HuH-7.5 (cell line): Measurements from ENCODE around the gene MED13.
"Not testable (repeated sequence)": the region's sequence is repeated elsewhere in the genome, so short reads cannot be mapped to it uniquely, and the experiment has no call there.

Source experiments
- DNase-seq: peaks from one replicate; pipeline ENCODE4 v3.0.0; 2011; ENCODE audit warnings: low spot score

The MED13 gene

DNA sequence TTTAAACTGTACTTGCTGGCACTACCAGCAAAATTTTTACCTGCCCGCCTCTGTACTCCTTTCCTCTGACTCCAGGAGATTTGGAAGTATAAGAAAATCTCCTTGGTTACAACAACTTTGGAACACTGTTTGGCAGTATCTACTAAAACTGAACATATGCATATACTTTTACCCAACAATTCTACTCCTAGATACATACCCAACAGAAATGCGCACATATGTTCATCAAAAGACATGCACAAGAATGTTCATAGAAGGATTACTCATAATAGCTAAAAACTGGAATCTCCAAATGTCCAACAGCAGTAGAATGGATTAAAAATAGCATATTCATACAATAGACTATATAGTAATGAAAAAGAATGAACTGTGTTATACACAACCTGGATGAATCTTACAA, 21.7 kb upstream of the MED13 start:
- DNase-seq, result no peak

DNA sequence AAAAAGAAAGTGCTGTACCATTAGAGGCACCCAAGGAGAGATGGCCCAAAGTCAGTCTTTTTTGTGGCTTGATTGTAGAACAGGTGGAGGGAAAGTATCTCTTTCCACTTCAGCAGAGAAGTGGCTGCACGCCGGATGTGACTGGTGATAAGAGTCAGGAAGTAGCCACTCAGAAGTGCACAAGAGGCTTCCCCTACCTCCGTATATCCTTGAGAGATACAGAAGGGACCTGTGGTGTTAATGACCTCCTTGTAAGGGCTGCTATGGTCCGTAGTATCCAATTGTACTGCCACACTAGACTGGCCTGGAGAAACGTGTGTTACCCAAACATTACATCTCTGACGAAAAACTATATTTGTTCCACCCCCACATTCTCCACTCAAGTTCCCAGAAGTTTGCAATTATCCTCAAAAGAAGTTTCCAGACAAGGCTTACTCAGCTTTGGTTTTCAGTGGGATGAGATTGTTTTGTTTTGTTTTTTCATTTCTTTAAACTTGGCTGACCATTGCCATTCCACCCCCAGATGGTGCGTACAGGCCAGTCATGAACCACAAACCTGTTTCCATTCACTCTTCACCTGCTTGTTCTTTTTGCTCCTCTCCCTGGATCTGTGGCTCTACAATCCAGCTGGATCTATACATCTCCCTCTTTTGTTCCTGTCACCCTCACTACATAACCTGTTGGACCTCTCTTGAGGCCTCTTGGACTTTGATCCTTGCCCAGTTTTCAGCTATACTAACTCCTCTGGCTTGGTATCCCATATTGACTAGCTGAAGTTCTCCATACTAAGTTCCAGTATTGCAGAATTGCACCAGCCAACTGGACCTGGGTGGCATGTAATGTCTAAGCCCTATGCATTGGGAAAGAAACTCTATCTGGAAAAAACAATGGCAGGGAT, 20.7 kb upstream of the MED13 start:
- DNase-seq, result no peak

DNA sequence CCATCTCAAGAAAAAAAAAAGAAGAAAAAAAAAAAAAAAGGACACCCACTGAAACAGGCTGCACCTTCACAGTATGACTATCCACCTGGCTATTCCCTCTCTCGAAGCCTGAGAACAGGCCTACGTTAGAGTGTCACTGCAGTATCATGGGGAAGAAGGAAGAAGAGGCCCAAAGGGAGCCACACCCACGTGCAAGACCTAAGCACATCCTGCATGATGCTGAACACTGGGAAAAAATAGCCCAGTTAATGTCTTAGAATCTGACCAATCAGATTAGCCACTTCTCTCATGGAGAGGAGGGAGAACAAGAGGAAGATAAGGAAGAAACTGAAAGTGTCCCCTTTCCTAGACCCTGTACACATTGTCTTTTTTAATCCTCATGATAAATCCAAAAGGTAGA, 19.5 kb upstream of the MED13 start:
- no peak for DNase-seq

DNA sequence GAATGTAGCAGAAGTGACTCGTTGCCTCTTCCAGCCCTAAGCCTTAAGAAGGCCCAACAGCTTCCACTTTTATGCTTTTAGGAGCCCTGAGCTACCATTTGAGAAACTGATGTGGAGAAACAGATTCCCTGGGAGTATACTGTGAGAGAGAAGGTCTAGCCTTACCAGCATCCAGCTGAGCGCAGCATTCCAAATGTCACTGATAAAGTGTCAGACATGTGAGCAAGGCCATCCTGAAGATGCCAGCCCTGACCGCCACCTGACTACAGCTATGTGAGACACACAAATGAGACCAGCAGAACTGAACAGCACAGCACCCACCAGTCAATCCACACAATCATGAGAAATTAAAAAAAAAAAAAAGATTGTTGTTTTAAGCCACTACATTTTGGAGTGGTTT, 18.6 kb upstream of the MED13 start:
- no peak for DNase-seq

DNA sequence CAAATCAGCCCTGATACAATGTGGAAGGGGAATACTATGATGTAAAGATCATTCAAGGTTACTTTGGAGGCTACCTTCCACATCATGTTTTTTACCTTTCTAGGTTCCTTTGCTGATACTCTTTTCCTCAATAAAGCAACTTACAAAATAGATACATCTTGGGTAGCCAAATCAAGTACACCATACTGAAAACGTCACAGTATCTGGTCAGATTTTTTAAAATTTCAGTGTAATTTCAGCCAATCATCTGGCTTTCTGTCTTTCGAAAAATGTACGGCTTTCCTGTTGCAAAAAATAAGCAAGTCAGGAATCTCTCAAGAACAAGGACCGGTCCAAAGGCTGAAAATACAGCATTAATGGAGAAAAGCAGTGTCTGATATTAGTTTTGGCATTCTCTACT, 15.6 kb upstream of the MED13 start:
- no peak for DNase-seq

DNA sequence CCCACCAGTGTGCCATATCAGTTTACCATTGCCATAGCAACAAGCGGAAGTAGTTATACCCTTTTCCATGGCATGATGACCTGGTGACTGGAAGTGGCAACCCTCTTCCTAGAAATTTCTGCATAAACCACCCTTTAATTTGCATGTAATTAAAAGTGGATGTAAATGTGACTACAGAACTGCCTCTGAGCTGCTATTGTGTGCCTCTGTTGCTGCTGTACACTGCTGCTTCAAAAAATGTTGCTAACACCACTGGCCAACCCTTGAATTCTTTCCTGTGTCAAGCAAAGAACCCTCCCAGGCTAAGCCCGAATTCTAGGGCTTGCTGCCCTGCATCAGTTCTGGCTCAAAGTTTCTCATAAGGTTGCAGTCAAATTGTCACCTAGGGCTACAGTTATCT, 12.9 kb upstream of the MED13 start:
- no peak for DNase-seq

DNA sequence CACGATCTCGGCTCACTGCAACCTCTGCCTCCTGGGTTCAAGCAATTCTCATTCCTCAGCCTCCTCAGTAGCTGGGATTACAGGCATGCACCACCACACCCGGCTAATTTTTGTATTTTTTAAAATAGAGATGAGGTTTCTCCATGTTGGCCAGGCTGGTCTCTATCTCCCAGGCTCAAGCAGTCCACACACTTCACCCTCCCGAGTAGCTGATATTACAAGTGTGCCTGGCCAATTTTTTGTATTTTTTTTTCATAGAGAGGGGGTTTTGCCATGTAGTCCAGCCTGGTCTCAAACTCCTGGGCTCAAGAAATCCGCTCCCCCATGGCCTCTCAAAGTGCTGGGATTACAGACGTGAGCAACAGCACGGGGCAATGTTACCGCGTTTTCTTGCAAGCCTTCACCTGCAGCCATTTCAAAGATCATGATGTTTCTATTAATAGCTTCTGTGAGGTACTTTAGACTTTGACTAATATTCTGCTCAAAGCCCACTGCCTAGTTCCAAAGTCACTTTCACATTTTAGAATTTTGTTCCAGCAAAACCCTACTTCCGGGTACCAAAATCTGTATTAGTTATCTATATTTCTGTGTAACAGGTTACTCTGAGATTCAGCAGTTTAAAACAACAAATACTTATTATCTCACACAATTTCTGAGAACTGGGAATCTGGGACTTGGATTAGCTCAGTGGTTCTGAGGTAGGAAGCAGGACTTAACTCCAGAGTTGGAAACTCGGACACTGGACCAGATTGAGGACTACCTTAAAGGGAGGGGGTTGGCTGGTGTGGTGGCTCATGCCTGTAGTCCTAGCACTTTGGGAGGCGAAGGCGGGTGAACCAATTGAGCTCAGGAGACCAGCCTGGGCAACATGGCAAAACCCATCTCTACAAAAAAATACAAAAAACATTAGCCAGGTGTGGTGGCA, 12.0 kb upstream of the MED13 start:
- no peak for DNase-seq

DNA sequence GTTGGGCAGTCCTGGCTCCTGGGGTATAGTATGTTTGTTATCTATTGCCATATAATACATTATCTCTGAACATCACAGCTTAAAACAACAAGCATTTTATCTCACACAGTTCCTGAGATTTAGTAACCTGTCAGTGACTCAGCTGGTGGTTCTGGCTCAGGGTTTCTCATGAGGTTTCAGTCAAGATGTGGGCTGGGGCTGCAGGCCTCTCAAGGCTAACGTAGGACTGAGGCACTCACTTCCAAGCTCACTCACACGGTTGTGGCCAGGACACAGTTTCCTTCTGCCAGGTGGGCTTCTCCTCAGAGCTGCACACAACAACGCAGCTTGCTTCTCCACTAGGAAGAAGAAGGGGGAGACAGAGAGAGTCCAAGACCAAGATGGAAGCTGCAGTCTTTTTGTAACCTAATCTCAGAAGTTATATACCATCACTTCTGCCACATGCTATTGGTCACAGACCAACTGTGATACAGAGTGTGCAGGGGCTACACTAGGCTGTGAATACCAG, 10.3 kb upstream of the MED13 start:
- no peak for DNase-seq

DNA sequence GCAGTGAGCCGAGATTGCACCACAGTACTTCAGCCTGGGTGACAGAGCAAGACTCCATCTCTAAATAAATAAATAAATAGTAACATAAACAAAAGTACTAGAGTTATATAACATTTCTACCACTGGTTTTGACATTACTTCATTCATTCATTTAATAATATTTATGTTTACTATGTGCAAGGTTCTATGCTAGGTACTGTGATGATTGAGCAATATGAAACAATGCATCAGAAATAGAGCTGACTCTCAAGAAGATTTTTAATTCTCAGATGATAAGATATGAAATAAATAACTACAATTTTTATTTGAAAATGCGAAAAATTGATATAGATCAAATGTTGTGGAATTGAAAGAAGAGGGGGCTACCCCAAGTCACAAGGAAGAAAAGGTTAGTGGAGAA, 8.9 kb upstream of the MED13 start:
- no peak for DNase-seq

DNA sequence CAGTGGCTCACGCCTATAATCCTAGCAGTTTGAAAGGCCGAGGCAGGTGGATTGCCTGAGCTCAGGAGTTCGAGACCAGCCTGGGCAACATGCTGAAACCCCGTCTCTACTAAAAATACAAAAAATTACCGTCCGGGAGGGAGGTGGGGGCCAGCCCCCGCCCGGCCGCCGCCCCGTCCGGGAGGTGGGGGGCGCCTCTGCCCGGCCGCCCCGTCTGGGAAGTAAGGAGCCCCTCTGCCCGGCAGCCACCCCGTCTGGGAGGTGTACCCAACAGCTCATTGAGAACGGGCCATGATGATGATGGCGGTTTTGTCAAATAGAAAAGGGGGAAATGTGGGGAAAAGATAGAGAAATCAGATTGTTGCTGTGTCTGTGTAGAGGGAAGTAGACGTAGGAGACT, 7.8 kb upstream of the MED13 start:
- not testable (repeated sequence) for DNase-seq

DNA sequence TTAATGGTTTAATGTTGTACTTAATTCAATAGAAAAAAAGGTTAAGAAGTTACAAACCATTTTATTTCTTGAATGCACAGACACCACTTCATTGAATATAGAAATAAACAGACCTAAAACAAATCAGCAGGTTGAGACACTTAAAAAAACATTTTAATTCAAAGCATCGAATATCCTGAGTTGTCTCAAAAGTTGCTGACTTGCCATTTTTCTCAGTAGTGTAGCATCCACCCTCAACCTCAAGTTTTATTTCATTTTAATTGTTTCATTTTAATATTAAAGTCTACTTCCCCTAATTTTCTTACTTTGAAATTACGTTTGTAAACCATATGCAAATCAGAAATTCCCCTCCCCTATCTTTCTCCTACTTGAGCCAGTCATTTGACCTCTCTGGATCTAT, 5.8 kb upstream of the MED13 start:
- DNase-seq, result no peak

DNA sequence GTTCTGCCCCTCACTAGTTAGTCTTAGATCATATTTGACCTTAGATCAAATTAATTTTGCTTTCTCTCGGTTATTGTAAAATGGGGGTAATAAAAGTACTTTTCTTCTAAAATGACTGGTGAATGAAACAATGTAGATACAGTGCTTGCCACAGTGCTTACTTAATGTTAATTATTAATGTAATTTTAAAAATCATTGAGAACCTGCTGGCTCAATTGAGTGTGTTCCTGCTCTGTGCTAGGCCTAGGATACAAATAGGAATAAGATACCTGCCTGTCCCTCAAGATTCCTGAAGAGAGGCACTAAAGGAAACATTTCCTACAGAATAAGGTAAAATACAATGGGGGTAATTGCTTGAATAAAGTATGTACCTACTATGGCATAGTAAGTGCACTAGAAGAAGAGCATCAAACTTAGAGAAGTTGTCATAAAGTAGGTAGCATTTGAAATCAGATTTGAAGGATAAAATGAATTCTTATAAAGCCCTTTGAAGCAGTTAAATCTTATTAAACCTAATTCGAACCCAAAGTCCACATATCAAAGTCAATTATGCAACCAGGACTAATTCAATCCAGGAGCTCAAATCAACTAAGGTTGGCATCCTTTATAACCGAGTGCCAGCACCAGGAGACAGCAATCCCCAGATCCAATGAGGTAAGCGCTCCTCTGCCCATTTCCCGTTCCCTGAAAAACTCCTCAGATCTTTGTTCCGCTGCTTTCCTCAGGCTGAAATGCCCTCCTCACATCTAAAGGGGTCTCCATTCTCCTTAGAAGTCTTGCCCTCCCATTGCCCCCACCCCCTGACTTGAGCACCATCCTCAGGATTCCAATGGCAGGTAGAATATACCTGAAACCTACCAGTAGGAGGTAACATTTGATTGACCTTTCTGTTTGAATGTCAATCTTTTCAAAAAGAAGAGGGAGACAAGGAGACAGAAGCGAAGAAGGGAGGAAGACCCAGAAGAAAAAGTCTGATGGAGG, 2.4 kb upstream of the MED13 start:
- DNase-seq, result no peak

DNA sequence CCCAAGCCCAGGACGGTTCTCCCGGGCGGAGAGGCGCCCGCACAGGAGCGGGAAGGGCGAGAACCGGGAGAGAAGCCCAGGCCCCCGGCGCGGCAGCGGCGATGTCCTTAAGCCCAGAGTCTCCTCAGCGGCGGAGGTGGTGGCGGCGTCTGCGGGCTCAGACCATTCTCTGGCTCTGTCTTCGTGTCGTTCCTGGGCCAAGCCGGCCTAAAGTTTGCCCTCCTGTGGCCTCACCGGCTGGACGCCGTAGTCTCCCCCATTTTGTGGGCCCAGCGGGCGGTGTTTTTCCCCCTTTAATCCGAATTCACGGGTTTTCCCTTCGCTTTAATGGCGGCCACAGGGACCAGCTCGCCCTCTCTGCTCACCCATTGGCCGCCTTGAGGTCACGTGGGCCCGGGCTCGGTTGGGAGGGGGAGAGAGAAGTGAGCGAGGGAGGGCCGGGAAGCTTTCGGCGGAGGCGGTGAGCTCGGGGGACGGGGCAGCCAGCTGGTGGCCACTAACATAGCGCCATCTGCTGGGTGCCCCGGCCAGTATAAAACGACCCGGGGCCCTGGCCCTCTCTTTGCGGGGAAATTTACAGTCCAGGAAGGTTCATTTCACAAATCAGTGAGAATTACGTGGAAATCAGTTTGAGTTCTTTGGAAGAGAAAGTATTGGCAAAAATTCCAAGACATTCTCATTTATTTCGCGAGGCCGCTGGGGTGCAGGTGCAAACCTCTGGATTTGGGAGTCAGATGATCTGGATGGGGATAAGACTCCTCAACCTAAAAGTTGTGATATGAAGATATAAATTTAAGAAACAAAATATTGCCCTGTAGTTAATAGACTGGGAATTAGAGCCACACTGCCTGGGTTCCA, 762 bp upstream of the MED13 start:
- DNase-seq, result peak; percentile 99

DNA sequence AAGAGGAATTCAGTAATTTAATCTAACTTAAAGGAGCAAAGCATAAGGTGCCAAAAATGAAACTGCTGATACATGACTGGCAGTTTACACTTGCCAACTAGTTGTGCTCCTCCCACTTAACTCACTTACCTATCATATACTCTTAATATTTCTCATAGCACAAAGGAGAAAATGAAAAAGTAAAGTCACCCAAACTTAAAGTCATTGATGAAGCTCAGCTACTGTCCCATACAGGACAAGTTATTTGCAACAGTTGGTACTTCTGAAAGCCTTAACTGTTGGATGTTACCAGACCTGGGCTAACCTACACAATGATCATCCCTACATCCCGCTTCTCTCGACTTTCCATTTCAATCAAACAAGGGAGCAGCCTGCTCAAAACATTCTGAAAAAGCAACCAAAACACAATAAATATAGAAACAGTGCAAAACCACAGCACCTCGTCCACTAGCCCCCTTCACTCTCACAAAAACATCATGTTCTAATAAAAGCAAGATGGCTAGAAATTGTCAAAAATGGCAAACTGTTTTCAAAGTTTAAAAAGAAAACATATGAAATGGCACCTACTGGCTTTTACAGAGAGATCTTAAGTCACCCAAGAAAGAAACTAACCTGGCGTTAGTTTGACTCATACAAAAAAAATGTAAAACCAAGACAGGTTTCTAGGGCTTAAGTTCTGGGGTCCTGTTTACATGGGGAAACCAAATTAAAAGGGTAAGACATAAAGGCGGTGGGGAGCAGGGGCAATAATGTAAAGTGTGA, 868 bp downstream of the MED13 start:
- no peak for DNase-seq

DNA sequence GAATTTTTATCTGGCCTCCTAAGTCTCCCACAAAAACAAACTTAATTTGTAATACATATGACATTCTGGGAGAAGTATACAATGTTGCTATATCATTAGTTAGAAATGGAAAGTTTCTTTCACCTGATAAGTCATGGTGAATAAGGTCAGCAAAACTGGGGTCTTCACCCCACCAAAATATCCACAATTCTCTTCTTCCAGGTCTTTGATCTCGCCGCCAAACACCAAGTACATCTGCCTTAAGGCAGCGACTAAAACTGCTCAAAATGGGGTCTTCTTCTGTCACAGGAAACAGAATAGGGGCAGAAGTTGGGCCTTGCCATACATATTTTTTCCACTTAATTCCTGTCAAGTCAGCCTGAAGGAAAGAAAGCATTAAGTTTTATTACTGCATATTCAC, 2.1 kb downstream of the MED13 start:
- no peak for DNase-seq

DNA sequence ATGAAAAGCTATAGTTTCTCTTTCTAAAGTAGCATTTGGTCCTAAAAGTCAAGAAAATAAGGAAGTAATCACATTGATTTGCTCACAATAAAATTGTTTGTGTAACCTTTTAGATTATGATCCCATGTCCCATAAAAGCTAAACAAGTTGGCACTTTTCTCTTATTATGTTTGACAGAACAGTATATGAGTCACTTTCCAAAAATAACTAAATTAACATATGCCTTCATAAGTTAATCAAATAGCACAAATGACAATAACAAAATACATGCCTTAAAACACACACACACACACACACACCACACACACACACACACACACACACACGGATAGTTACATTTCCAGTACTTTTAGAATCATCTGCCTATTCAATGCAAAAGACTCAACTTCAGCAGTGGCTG, 2.8 kb downstream of the MED13 start:
- DNase-seq, result no peak

DNA sequence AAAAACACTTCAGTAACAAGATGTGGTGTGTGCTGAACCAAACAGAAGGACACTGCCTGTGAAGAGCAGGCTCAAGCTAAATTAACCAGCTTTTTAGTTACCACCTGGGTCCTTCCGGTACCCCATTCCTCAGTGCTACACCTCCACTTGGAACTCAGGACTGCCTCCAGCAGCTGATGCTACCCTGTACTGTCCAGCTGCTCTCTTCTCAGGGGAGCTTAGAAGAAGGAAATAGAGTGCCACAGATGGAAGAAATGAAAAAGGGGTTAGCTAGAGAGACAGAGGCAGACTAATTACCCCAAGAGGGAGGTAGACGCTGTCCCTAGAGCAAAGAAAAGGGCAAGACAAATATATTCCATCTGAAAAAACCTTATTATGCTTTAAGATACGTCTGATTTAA, 5.7 kb downstream of the MED13 start:
- DNase-seq, result no peak

DNA sequence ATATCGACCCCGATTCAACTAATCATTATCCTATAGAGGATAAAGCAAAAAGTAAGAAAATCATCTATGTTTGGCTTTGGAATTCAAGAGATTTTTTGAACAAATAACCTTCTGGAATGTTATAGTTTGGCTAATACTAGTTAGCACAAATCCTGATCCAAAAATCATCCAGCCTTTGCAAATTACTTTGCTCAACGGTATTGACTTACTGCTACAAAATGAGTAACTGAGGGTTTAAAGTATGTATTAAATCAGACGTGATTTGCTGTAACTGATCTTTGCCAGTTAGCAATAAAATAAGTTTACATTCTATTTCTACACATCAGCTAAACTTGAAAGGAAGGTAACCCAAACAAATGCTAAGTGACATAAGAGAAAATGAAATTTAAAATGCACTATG, 6.5 kb downstream of the MED13 start:
- no peak for DNase-seq

DNA sequence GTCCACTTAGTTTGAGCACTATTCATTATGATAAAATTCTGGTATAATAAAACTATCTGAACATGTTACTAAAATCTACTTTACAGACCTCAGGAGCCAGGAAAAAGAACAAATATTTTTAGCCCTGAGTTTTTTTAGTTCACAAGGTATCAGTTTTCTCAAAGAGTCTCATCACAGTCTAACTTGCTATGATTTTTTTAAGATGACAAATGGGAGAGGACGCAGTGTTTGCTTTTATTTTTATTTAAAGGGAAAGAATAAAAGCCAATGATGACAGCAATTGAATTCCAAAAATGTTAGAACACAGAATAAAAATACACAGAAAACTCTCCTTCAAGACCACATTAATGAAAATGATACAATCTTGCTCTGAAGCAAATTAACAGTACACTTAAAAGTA, 7.4 kb downstream of the MED13 start:
- DNase-seq, result no peak

DNA sequence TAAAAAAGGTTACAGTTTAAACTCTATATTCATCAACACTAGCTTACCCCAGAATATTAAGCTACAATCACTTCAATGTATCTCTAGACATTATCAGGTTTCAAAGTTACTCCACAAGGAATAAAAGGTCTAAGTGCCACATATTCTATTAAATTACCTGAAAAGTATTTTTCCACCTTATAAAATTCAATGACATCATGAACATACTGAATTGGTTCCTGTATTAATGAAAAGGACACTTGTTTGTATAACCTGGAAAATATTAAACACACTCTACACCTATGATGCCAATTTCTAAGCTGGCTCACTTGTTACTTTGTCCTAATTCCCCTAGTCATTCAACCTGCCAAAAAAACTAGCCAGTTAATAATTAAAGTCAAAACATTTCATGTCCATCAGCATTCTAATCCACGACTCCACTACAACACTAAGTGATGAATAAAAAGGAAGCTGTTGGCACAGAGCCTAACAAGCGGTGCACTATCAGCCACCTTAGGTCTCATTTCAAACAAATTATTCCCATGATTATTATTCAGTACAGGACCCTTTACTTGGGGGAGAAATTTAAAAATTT, 12.2 kb downstream of the MED13 start:
- no peak for DNase-seq
